Fibroblast of skin of right biceps (primary cell): ENCODE results near the gene CTF1.
"Not testable (repeated sequence)": the region's sequence is repeated elsewhere in the genome, so short reads cannot be mapped to it uniquely, and the experiment has no call there.

Experiments
- DNase-seq: peaks from one replicate; pipeline ENCODE4 v3.0.0-alpha.2; 2013

CTF1 gene

GRCh38 chr16:30931068-30931650 is 34.7 kb downstream of the CTF1 start:
- DNase-seq, result no peak

- peak; percentile 31 for DNase-seq
Observed at GRCh38 chr16:30934827-30935557, 38.6 kb downstream of the CTF1 start.

GRCh38 chr16:30937692-30938091 is 41.3 kb downstream of the CTF1 start:
- DNase-seq, result no peak

GRCh38 chr16:30939571-30939970 is 43.2 kb downstream of the CTF1 start:
- not testable (repeated sequence) for DNase-seq

GRCh38 chr16:30941600-30942425 is 45.4 kb downstream of the CTF1 start:
- peak; percentile 59 for DNase-seq

GRCh38 chr16:30942426-30942806 is 46.0 kb downstream of the CTF1 start:
- no peak for DNase-seq

GRCh38 chr16:30944352-30944751 is 47.9 kb downstream of the CTF1 start:
- no peak for DNase-seq

- DNase-seq, result no peak
Observed at GRCh38 chr16:30946671-30947540, 50.5 kb downstream of the CTF1 start.

GRCh38 chr16:30947541-30947858 is 51.1 kb downstream of the CTF1 start:
- DNase-seq, result no peak

GRCh38 chr16:30947859-30948666 is 51.6 kb downstream of the CTF1 start:
- peak; percentile 97 for DNase-seq

- DNase-seq, result peak; percentile 53
Observed at GRCh38 chr16:30948667-30949649, 52.5 kb downstream of the CTF1 start, which contains the start of gene ORAI3. Gene ORAI3, plus strand, starts transcription at chr16:30949068. Its CDS starts 222 bp downstream, at chr16:30949290.

GRCh38 chr16:30949650-30950515 is 53.5 kb downstream of the CTF1 start:
- peak; percentile 32 for DNase-seq

GRCh38 chr16:30950516-30951065 is 54.2 kb downstream of the CTF1 start:
- DNase-seq, result no peak

GRCh38 chr16:30951193-30951592 is 54.8 kb downstream of the CTF1 start:
- DNase-seq, result no peak

- DNase-seq, result no peak
Observed at GRCh38 chr16:30951750-30952149, 55.3 kb downstream of the CTF1 start.

- no peak for DNase-seq
Observed at GRCh38 chr16:30953111-30953510, 56.7 kb downstream of the CTF1 start.
